Measurements from ENCODE around the gene NPFFR1.

Gene NPFFR1

DNA sequence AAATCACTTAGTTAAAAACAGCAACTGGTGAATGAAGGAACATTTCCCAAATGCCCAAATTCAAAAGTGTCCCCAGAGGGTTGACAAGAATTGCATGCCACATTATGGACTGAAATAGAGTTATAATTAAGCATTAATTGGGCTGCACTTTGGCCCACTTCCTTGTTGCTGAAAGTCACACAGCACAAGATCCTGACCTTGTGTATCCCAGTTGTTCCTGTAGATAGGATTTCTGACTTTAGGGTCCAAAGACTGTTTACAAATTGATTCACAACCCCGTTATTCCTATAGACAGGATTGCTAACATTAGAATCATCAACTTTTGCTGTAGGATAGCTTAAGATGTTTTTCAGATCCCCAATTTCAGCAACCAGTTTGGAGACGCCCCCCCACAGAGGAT is 31.5 kb upstream of the NPFFR1 start:
- Histone ChIP-seq H2BK15ac (ENCODE audit: low read depth, poor library complexity, severe bottlenecking) (no peak overlapping the region), H3K36me3 (ENCODE audit: control insufficient read depth in 1 of 2, insufficient read depth in 2 of 2, low read depth in 1 of 2, low read length in 2 of 2) (peaks cover 0 to 4% of the 10 kb centered on the region in 2 experiments), H2AK5ac (ENCODE audit: low read length, severe bottlenecking) (no peak overlapping the region), H2AFZ (ENCODE audit: low read depth, low read length) (no peak overlapping the region), H3K79me1 (replicated peaks; ENCODE audit: low read length, poor library complexity, severe bottlenecking) (no peaks in the 10 kb centered on the region), H3K14ac (ENCODE audit: low read length in 2 of 2) (no peak overlapping the region), H3K23ac (ENCODE audit: low read length in 2 of 2) (no peak overlapping the region), H3K9me3 (ENCODE audit: control insufficient read depth, low read length) (no peaks in the 10 kb centered on the region), H2BK5ac (ENCODE audit: low read depth, low read length, poor library complexity, severe bottlenecking) (no peak overlapping the region), H4K91ac (ENCODE audit: low read length) (no peak overlapping the region), H3K27me3 (ENCODE audit: control insufficient read depth in 1 of 2, insufficient read depth in 1 of 2, low read length in 2 of 2) (no peaks in the 10 kb centered on the region), H3K4me1 (ENCODE audit: control insufficient read depth, insufficient read depth, low read depth, low read length) (no peaks in the 10 kb centered on the region), H3K4ac (ENCODE audit: low read depth in 1 of 2, low read length in 2 of 2) (no peak overlapping the region), H4K8ac (ENCODE audit: low read length) (no peak overlapping the region), H3K27ac (ENCODE audit: low read length, poor library complexity, severe bottlenecking) (no peak overlapping the region), H3K9ac (ENCODE audit: low read length) (no peak overlapping the region), H3K4me2 (ENCODE audit: low read length, poor library complexity, severe bottlenecking) (no peak overlapping the region), H3K18ac (ENCODE audit: low read depth in 1 of 2, low read length in 2 of 2) (no peak overlapping the region), H3K4me3 (ENCODE audit: insufficient read depth in 1 of 2, low read depth in 1 of 2, low read length in 2 of 2) (no peak overlapping the region), H2BK12ac (ENCODE audit: low read length in 2 of 2) (no peak overlapping the region), H2BK120ac (ENCODE audit: low read depth, low read length) (no peak overlapping the region)
- no peak for DNase-seq
- WGBS, result 97% methylated on average over 2 of the region's 2 CpGs

DNA sequence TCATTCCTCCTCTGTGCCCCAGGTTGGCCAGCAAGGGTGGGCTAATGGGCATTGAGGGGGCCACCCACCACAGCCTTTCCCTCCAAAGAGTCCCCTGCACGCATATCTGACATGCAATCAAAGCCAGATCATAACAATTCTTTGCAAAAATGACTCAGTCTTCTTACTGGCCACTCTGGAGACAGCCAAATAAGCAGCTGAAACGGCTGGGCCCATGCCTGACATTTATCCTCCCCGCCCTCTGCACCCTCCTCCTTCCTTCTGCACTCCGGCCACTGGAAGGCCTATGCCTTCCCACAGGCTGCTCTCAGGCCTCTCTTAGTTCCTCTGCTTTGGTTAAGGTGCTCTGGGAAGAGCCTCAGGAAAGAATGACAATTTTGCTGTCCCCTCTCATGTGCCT is 29.2 kb upstream of the NPFFR1 start:
- Histone ChIP-seq H3K4me1 (ENCODE audit: control insufficient read depth, insufficient read depth, low read depth, low read length) (no peaks in the 10 kb centered on the region), H3K9ac (ENCODE audit: low read length) (peak overlapping the region; percentile 54), H3K18ac (ENCODE audit: low read depth in 1 of 2, low read length in 2 of 2) (no peak overlapping the region), H3K27ac (ENCODE audit: low read length, poor library complexity, severe bottlenecking) (no peak overlapping the region), H3K9me3 (ENCODE audit: control insufficient read depth, low read length) (no peaks in the 10 kb centered on the region), H4K8ac (ENCODE audit: low read length) (no peak overlapping the region), H3K4ac (ENCODE audit: low read depth in 1 of 2, low read length in 2 of 2) (peak overlapping the region in 1 of 2 experiments; percentile 10), H2BK12ac (ENCODE audit: low read length in 2 of 2) (no peak overlapping the region), H3K36me3 (ENCODE audit: control insufficient read depth in 1 of 2, insufficient read depth in 2 of 2, low read depth in 1 of 2, low read length in 2 of 2) (peaks cover 0 to 4% of the 10 kb centered on the region in 2 experiments), H3K14ac (ENCODE audit: low read length in 2 of 2) (no peak overlapping the region), H2BK120ac (ENCODE audit: low read depth, low read length) (no peak overlapping the region), H2BK15ac (ENCODE audit: low read depth, poor library complexity, severe bottlenecking) (no peak overlapping the region), H3K79me1 (replicated peaks; ENCODE audit: low read length, poor library complexity, severe bottlenecking) (no peaks in the 10 kb centered on the region), H3K27me3 (ENCODE audit: control insufficient read depth in 1 of 2, insufficient read depth in 1 of 2, low read length in 2 of 2) (no peaks in the 10 kb centered on the region), H3K4me2 (ENCODE audit: low read length, poor library complexity, severe bottlenecking) (no peak overlapping the region), H2AFZ (ENCODE audit: low read depth, low read length) (no peak overlapping the region), H4K91ac (ENCODE audit: low read length) (no peak overlapping the region), H2AK5ac (ENCODE audit: low read length, severe bottlenecking) (no peak overlapping the region), H3K4me3 (ENCODE audit: insufficient read depth in 1 of 2, low read depth in 1 of 2, low read length in 2 of 2) (no peak overlapping the region), H3K23ac (ENCODE audit: low read length in 2 of 2) (no peak overlapping the region), H2BK5ac (ENCODE audit: low read depth, low read length, poor library complexity, severe bottlenecking) (no peak overlapping the region)
- 71% methylated on average over 4 of the region's 4 CpGs for WGBS
- no peak for DNase-seq

DNA sequence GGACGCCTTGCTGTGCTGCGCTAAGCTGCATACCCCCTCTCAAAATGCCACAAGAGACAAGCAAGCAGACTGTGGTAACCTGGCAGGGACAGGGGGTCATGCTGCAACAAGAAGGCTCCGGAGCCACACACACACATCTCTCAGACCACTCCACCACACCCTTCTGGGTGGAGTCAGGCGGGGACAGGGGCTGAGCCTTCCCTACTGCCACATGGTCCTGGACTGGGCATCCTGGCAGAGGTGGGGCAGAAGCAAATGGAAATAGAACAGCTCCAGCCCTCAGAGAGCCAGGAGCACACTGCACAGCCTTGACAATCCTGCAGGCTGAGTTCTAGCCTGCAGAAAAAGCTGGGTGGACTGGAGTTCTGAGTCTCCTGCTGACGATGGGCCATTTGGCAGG is 28.4 kb upstream of the NPFFR1 start:
- no peaks in the 10 kb centered on the region for H3K4me1 ChIP-seq (ENCODE audit: control insufficient read depth, insufficient read depth, low read depth, low read length)
- H3K9me3 ChIP-seq (ENCODE audit: control insufficient read depth, low read length), result no peaks in the 10 kb centered on the region
- H3K23ac ChIP-seq (ENCODE audit: low read length in 2 of 2), result no peak overlapping the region
- WGBS, result 93% methylated on average over 5 of the region's 5 CpGs
- no peak overlapping the region for H3K9ac ChIP-seq (ENCODE audit: low read length)
- H2BK120ac ChIP-seq (ENCODE audit: low read depth, low read length), result no peak overlapping the region
- no peak overlapping the region for H3K4me2 ChIP-seq (ENCODE audit: low read length, poor library complexity, severe bottlenecking)
- no peak overlapping the region for H2AK5ac ChIP-seq (ENCODE audit: low read length, severe bottlenecking)
- peak overlapping the region in 1 of 2 experiments; percentile 32 for H2BK12ac ChIP-seq (ENCODE audit: low read length in 2 of 2)
- no peak overlapping the region for H3K18ac ChIP-seq (ENCODE audit: low read depth in 1 of 2, low read length in 2 of 2)
- peaks cover 0 to 3% of the 10 kb centered on the region in 2 experiments for H3K27me3 ChIP-seq (ENCODE audit: control insufficient read depth in 1 of 2, insufficient read depth in 1 of 2, low read length in 2 of 2)
- no peak overlapping the region for H4K8ac ChIP-seq (ENCODE audit: low read length)
- peaks cover 0 to 8% of the 10 kb centered on the region in 2 experiments for H3K36me3 ChIP-seq (ENCODE audit: control insufficient read depth in 1 of 2, insufficient read depth in 2 of 2, low read depth in 1 of 2, low read length in 2 of 2)
- DNase-seq, result no peak
- no peak overlapping the region for H2AFZ ChIP-seq (ENCODE audit: low read depth, low read length)
- no peaks in the 10 kb centered on the region for H3K79me1 ChIP-seq (replicated peaks; ENCODE audit: low read length, poor library complexity, severe bottlenecking)
- no peak overlapping the region for H2BK15ac ChIP-seq (ENCODE audit: low read depth, poor library complexity, severe bottlenecking)
- no peak overlapping the region for H3K4ac ChIP-seq (ENCODE audit: low read depth in 1 of 2, low read length in 2 of 2)
- no peak overlapping the region for H2BK5ac ChIP-seq (ENCODE audit: low read depth, low read length, poor library complexity, severe bottlenecking)
- H3K27ac ChIP-seq (ENCODE audit: low read length, poor library complexity, severe bottlenecking), result no peak overlapping the region
- H3K4me3 ChIP-seq (ENCODE audit: insufficient read depth in 1 of 2, low read depth in 1 of 2, low read length in 2 of 2), result no peak overlapping the region
- H4K91ac ChIP-seq (ENCODE audit: low read length), result no peak overlapping the region
- H3K14ac ChIP-seq (ENCODE audit: low read length in 2 of 2), result peak overlapping the region in 1 of 2 experiments; percentile 44

DNA sequence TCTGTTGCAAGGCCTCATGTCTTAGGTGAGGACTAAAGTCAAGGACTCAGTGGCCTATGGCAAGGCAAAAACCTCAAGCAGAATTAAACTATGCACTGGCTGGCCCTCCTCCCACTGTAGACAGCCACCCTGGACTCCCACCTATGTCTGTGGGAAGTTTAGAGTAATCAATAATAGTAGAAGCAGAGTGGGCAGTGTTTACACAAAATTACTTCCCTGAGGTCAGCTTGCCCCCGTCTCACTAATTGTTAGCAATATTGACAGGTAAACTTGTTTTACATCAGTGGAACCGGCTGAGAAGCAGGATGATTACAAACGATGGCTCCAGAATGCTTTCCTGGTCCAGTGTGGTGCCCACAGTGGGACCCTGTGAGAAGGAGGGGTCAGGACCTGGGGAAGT is 27.9 kb upstream of the NPFFR1 start:
- Histone ChIP-seq H3K27ac (ENCODE audit: low read length, poor library complexity, severe bottlenecking) (no peak overlapping the region), H3K9ac (ENCODE audit: low read length) (no peak overlapping the region), H3K18ac (ENCODE audit: low read depth in 1 of 2, low read length in 2 of 2) (no peak overlapping the region), H4K8ac (ENCODE audit: low read length) (no peak overlapping the region), H3K36me3 (ENCODE audit: control insufficient read depth in 1 of 2, insufficient read depth in 2 of 2, low read depth in 1 of 2, low read length in 2 of 2) (peaks cover 0 to 5% of the 10 kb centered on the region in 2 experiments), H3K4ac (ENCODE audit: low read depth in 1 of 2, low read length in 2 of 2) (no peak overlapping the region), H4K91ac (ENCODE audit: low read length) (no peak overlapping the region), H3K79me1 (replicated peaks; ENCODE audit: low read length, poor library complexity, severe bottlenecking) (no peaks in the 10 kb centered on the region), H3K4me3 (ENCODE audit: insufficient read depth in 1 of 2, low read depth in 1 of 2, low read length in 2 of 2) (no peak overlapping the region), H3K4me2 (ENCODE audit: low read length, poor library complexity, severe bottlenecking) (no peak overlapping the region), H3K9me3 (ENCODE audit: control insufficient read depth, low read length) (no peaks in the 10 kb centered on the region), H2BK12ac (ENCODE audit: low read length in 2 of 2) (no peak overlapping the region), H3K27me3 (ENCODE audit: control insufficient read depth in 1 of 2, insufficient read depth in 1 of 2, low read length in 2 of 2) (peaks cover 0 to 4% of the 10 kb centered on the region in 2 experiments), H2AK5ac (ENCODE audit: low read length, severe bottlenecking) (no peak overlapping the region), H3K4me1 (ENCODE audit: control insufficient read depth, insufficient read depth, low read depth, low read length) (no peaks in the 10 kb centered on the region), H2BK120ac (ENCODE audit: low read depth, low read length) (no peak overlapping the region), H2AFZ (ENCODE audit: low read depth, low read length) (no peak overlapping the region), H2BK5ac (ENCODE audit: low read depth, low read length, poor library complexity, severe bottlenecking) (no peak overlapping the region), H3K14ac (ENCODE audit: low read length in 2 of 2) (no peak overlapping the region), H3K23ac (ENCODE audit: low read length in 2 of 2) (no peak overlapping the region), H2BK15ac (ENCODE audit: low read depth, poor library complexity, severe bottlenecking) (no peak overlapping the region)
- 90% methylated on average over 3 of the region's 3 CpGs for WGBS
- no peak for DNase-seq
